ENCODE measurements around the gene KCTD20. TPM values are rescaled to one million over a fixed set of nuclear protein-coding genes. Genes with fewer than 3 reads are reported as not detected.
"Not testable (repeated sequence)": the region's sequence is repeated elsewhere in the genome, so short reads cannot be mapped to it uniquely, and the experiment has no call there.

Gene KCTD20
- 38.9 and 46.3 TPM in 2 replicates for total RNA-seq (2014; rRNA removed; shearing (Covaris generic))

DNA sequence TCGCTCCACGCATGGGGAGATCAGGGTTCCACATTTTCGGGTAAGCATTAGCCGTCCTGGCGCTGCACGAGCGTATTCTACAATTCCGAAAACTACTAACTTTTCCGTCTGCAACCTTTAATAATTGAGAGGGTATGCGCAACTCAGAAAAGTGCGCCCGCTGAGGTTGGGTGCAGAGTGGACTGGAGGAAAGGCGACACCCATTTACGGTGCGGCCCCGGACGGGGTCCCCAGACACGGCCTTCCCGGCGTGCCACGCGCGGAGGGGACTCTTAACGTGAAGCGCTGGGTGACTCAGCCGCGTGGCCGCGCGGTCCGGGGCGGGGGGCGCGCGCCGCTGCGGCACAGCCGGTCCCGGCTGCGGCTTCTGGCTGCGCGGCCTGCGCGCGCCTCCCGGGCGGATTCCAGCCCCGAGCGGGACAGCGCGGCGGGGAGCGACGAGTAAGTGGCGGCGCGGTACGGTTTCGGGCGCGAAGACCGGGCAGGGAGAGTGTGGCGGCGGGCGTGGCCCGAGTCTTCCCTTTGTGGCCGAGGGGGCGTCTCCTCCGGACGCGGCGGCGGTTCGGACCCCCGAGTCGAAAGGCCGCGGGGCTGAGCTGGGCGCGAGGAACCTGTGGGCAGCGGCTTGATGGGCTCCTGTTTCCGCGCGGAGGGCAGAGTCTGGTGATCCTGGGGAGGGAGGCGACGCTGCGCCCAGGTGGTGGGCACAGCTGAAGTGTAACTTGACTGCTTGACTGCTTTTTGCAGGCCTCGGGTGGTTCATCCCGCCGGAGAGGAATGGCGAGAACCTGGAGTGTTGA, at the start of gene KCTD20, which contains the start of gene PXT1:
KCTD20 (plus strand) TSS at position 330 of the 800 bp plus-strand sequence. CDS start 27,098 bp downstream, outside the sequence.
PXT1 (minus strand) TSS at position 184 of the 800 bp plus-strand sequence. CDS start 16,772 bp downstream, outside the sequence.
- DNase-seq: peak; percentile 92
- H3K27me3 ChIP-seq (ENCODE audit: control insufficient read depth, insufficient read depth, low read length): no peaks in the 10 kb centered on the region
- H3K36me3 ChIP-seq (replicated peaks; ENCODE audit: control insufficient read depth, insufficient read depth, low read length): no peaks in the 10 kb centered on the region
- H3K4me3 ChIP-seq (ENCODE audit: insufficient read depth, low read depth, low read length): peak within 1 kb of the TSS; percentile 85

DNA sequence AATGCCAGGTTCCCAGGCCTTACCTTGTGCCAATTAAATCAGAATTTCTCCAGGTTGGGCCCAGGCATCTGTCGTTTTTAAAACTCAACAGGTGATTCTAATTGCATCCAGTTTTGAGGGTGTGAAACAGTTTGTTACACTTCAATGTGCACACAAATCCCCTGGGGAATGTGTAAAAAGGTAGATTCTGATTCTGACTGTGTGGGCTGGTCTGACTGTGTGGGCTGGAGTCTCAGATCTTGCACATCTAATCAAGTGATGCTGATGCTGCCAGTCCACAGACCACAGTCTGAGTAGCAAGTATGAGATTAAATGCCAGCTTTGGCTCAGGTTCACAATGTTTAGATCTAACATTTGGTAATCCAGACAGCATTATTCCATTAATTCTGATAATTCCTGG, 42.8 kb upstream of the KCTD20 start:
- Histone ChIP-seq H3K36me3 (replicated peaks; ENCODE audit: control insufficient read depth, insufficient read depth, low read length) (no peaks in the 10 kb centered on the region), H3K4me3 (ENCODE audit: insufficient read depth, low read depth, low read length) (no peak overlapping the region), H3K27me3 (ENCODE audit: control insufficient read depth, insufficient read depth, low read length) (no peaks in the 10 kb centered on the region)
- DNase-seq: no peak

DNA sequence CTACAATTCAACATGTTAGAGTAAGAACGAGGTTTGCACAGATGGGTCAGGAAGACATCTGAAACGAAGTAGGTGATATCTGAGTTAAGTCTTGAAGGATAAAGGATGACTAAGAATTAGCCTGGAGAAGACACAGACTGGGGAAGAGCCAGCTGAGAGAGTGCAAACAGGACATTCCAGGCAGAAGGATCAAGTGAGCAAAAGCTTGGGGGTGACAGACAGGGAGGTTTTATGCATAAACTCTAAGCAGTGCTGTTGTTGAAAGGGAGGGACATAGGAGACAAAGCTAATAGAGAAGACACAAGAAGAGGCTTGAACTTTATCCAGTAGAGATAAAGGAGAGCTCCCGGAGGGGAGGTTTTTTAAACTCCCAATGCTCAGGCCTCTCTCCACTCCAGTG, 40.3 kb upstream of the KCTD20 start:
- H3K4me3 ChIP-seq (ENCODE audit: insufficient read depth, low read depth, low read length): no peak overlapping the region
- DNase-seq: no peak
- H3K36me3 ChIP-seq (replicated peaks; ENCODE audit: control insufficient read depth, insufficient read depth, low read length): no peaks in the 10 kb centered on the region
- H3K27me3 ChIP-seq (ENCODE audit: control insufficient read depth, insufficient read depth, low read length): no peaks in the 10 kb centered on the region

DNA sequence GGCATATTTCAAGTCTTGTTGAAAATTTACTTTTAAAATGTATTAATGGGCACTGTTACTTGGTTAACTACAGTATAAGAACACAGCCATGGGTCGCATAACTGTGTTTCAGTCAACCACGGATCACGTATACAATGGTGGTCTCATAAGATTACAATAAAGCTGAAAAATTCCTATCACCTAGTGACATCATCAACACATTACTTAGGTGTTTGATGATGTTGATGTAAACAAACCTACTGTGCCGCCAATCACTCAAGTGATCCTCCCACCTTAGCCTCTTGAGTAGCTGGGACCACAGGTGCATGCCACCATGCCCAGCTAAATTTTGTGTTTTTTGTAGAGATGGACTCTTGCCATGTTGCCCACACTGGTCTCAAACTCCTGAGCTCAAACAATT, 38.6 kb upstream of the KCTD20 start:
- no peak for DNase-seq
- Histone ChIP-seq H3K4me3 (ENCODE audit: insufficient read depth, low read depth, low read length) (no peak overlapping the region), H3K36me3 (replicated peaks; ENCODE audit: control insufficient read depth, insufficient read depth, low read length) (no peaks in the 10 kb centered on the region), H3K27me3 (ENCODE audit: control insufficient read depth, insufficient read depth, low read length) (no peaks in the 10 kb centered on the region)

DNA sequence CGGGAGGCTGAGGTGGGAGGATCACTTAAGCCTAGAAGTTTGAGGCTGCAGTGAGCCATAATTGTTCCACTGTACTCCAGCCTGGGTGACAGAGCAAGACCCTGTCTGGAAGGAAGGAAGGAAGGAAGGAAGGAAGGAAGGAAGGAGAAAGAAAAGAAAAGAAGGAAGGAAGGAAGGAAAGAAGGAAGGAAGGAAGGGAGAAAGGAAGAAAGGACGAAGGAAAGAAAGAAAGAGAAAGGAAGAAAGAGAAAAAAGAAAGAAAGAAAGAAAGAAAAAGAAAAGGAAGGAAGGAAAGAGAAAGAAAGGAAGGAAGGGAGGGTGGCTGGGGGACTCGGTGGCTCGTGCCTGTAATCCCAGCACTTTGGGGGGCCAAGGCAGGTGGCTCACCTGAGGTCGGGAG, 33.1 kb upstream of the KCTD20 start:
- DNase-seq; H3K36me3 ChIP-seq (replicated peaks; ENCODE audit: control insufficient read depth, insufficient read depth, low read length); H3K27me3 ChIP-seq (ENCODE audit: control insufficient read depth, insufficient read depth, low read length); H3K4me3 ChIP-seq (ENCODE audit: insufficient read depth, low read depth, low read length): not testable (repeated sequence)

DNA sequence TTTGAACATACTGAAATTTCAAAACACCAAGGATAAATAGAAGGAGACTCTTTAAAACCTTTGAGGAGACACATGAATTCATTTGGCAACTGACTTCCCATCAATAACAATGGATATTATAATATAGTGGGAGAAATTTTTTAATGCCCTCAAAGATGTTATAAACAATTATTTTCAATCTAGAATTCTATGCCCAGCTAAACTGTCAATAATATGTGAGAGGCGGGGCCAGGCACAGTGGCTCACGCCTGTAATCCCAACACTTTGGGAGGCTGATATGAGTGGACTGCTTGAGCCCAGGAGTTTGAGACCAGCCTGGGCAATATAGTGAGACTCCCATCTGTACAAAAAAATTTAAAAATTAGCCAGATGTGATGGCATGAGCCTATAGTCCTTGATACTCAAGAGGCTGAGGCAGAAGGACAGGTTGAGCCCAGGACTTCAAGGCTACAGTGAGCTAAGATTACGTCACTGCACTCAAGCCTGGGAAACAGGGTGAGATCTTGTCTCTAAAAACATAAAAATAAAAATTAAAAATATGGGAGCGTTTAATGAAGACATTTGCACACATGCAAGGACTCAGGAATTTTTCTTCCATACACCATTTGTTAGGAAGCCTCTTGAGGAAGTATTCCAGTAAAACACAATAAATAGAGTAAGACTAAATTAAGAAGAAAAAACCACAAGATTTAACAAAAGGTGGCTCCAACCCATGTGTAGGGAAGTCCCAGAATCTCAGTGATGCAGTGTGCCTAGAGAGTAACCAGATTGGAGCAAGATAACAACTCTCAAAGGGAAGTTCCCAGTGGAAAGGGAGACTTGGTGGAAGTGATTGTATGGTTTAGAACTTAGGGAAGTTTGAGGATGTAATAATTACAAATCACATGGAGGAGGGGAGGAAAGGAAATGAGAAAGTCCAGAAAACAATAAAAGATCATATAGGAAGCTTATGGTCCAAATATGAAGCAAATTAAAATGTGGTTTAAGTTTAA, 29.0 kb upstream of the KCTD20 start:
- DNase-seq: no peak
- Histone ChIP-seq H3K4me3 (ENCODE audit: insufficient read depth, low read depth, low read length) (no peak overlapping the region), H3K27me3 (ENCODE audit: control insufficient read depth, insufficient read depth, low read length) (no peaks in the 10 kb centered on the region), H3K36me3 (replicated peaks; ENCODE audit: control insufficient read depth, insufficient read depth, low read length) (no peaks in the 10 kb centered on the region)

DNA sequence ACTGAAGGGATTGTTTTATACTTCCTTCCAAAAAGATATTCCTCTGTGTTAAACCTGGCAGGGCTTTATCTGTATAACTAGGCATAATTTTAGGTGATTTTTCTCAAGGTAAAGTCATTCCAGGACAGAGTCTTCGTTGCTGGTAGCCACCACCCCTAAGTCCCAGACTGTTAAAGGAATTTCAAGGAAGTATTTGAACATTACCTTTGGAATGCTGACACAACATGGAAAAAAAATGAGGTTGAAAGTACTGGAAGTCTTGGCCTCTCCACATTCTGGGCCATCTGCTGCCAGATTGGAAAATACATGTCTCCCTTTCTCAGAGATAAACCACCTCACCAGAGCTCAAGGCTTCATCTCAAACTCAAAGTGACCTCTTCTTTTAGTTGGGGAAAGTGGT, 28.3 kb upstream of the KCTD20 start:
- no peak for DNase-seq
- no peaks in the 10 kb centered on the region for H3K27me3 ChIP-seq (ENCODE audit: control insufficient read depth, insufficient read depth, low read length)
- H3K36me3 ChIP-seq (replicated peaks; ENCODE audit: control insufficient read depth, insufficient read depth, low read length): no peaks in the 10 kb centered on the region
- H3K4me3 ChIP-seq (ENCODE audit: insufficient read depth, low read depth, low read length): no peak overlapping the region

DNA sequence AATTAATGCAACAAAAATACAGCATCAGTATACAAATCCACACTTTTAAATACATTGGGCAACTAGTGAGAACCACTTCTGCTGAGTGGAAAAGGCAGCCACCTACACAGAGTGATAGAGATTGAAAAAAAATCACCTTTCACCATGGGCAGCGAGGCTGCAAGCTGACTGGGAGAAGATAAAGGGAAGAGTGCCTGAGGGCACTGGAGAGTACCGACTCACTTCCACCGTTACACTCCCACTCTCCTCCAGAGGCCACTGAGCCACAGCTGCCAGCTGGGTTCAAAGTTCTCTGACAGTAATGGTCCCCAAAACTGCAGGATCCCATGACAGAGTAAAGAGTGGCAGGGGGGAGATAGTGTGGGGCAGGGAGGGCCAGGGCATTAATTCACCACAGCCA, 24.2 kb upstream of the KCTD20 start:
- Histone ChIP-seq H3K4me3 (ENCODE audit: insufficient read depth, low read depth, low read length) (no peak overlapping the region), H3K27me3 (ENCODE audit: control insufficient read depth, insufficient read depth, low read length) (no peaks in the 10 kb centered on the region), H3K36me3 (replicated peaks; ENCODE audit: control insufficient read depth, insufficient read depth, low read length) (no peaks in the 10 kb centered on the region)
- no peak for DNase-seq

DNA sequence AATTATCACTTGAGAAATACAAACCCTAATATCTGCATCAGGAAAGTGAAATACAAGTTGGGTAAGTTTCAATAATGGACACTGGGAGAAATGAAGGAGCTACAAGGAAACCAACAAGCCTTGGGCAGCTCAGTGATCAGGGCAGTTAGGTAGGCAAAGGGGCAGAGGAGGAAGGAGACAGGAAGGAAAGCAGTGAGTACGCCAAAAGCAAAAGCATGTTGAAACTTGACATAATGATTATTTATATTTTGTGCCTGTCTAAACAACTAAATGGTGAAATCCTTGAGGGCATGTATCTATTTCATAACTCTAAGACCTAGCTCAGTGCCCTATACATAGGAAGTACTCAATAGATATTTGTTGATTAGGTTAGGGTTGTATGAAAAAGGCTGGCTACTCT, 23.5 kb upstream of the KCTD20 start:
- Histone ChIP-seq H3K36me3 (replicated peaks; ENCODE audit: control insufficient read depth, insufficient read depth, low read length) (no peaks in the 10 kb centered on the region), H3K4me3 (ENCODE audit: insufficient read depth, low read depth, low read length) (no peak overlapping the region), H3K27me3 (ENCODE audit: control insufficient read depth, insufficient read depth, low read length) (no peaks in the 10 kb centered on the region)
- no peak for DNase-seq

DNA sequence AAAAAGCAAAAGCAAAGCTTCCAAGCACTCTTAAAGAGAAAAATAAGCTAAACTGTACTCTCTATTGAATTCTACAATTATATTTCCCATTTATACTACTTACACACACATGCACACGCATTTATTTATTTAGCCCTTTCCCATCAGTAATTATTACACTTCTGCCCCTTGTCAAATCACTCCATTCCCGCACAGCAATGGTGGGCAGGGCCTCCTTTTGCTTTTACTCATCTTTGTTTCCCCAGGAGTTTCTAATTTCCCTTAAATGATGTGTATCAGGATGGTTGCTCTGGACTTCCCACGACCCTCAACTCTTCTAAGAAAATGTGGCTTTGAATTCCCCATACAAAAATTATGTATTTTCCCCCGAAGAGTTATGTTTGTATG, 20.1 kb upstream of the KCTD20 start:
- Histone ChIP-seq H3K4me3 (ENCODE audit: insufficient read depth, low read depth, low read length) (peak overlapping the region; percentile 61), H3K27me3 (ENCODE audit: control insufficient read depth, insufficient read depth, low read length) (no peaks in the 10 kb centered on the region), H3K36me3 (replicated peaks; ENCODE audit: control insufficient read depth, insufficient read depth, low read length) (no peaks in the 10 kb centered on the region)
- no peak for DNase-seq

DNA sequence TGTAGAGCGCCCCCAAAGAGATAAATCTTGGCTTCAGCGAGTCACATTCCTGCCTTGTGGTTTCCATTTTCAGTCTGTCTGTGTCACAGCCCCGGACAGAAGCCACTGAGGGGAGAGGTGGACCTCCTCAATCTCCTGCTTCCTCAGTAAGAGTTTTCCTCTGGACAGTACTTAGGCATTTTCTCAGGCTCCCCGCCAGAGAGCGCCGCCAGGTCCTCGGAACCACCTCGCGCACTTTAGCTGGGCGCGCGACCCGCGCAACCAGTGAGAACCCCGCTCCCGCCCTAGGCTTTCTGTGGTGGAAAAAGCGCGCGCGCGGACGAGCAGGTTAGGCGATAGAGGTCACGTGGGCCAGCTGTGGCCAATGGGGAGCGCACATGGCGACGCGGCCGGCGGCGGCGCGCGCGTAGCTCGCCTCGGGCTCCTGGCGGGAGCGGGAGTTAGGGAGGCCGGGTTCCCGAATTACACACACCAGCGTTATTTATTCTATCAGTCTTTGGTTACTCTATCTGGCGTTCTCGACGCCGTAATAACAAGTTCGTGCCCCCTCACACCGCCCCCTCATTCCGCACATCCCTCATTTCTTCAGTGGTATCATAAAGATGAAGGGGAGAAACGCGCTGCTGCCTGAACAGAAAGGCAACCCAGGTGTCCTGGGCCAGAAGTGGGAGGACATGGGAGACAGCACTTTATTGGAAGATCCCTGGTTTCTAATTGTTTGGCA, 19.5 kb upstream of the KCTD20 start:
- H3K27me3 ChIP-seq (ENCODE audit: control insufficient read depth, insufficient read depth, low read length): no peaks in the 10 kb centered on the region

DNA sequence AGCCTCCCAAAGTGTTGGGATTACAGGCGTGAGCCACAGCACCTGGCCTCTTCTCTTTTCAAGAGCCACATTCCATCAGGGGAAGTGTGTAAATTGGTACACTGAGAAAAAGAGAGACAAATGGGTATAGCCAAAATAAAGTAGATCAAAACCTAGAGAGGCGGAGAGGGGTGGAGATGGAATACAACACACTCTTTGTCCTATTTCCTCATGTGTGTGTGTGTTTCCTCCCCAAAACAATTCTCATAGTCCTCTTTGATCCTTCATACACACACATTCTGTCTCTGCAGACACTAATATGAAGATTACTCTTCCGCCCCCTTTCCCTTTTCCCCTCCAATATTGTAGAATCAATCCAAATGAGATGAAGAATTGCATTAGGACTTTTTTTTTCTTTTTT, 16.2 kb upstream of the KCTD20 start:
- H3K27me3 ChIP-seq (ENCODE audit: control insufficient read depth, insufficient read depth, low read length): no peaks in the 10 kb centered on the region
- DNase-seq: no peak
- no peaks in the 10 kb centered on the region for H3K36me3 ChIP-seq (replicated peaks; ENCODE audit: control insufficient read depth, insufficient read depth, low read length)
- H3K4me3 ChIP-seq (ENCODE audit: insufficient read depth, low read depth, low read length): no peak overlapping the region

More for the DNA sequence above, 19.5 kb upstream of the KCTD20 start:
- H3K4me3 ChIP-seq (ENCODE audit: insufficient read depth, low read depth, low read length): peak overlapping the region; percentile 61
- no peaks in the 10 kb centered on the region for H3K36me3 ChIP-seq (replicated peaks; ENCODE audit: control insufficient read depth, insufficient read depth, low read length)
- DNase-seq: peak; percentile 97

DNA sequence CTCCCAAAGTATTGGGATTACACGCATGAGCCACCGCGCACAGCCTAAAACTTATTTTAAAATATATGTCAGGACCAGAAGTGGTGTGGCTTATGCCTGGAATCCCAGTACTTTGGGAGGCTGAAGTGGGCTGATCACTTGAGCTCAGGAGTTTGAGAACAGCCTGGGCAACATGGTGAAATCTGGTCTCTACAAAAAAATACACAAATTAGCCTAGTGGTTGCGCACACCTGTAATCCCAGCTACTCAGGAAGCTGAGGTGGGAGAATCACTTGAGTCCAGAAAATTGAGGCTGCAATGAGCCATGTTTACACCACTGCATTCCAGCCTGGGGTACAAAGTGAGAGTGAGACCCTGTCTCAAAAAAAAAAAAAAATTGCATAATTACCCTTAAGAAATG, 13.9 kb upstream of the KCTD20 start:
- no peaks in the 10 kb centered on the region for H3K36me3 ChIP-seq (replicated peaks; ENCODE audit: control insufficient read depth, insufficient read depth, low read length)
- no peaks in the 10 kb centered on the region for H3K27me3 ChIP-seq (ENCODE audit: control insufficient read depth, insufficient read depth, low read length)
- DNase-seq: no peak
- H3K4me3 ChIP-seq (ENCODE audit: insufficient read depth, low read depth, low read length): no peak overlapping the region

DNA sequence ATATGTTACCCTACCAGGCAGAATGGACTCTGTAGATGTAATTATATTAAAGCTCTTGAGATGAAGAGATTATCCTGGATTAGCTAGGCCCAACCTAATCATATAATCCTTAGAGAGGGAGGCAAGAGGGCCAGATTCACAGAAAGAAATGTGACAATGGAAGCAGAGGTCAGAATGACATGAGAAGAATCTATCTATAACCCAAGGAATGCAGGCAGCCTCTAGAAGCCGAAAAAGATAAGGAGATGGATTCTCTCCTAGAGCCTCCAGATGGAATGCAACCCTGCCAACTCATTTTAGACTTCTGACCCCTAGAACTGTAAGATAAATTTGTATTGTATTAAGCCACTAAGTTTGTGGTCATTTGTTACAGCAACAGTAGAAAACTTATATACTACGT, 12.4 kb upstream of the KCTD20 start:
- H3K27me3 ChIP-seq (ENCODE audit: control insufficient read depth, insufficient read depth, low read length): no peaks in the 10 kb centered on the region
- H3K4me3 ChIP-seq (ENCODE audit: insufficient read depth, low read depth, low read length): no peak overlapping the region
- H3K36me3 ChIP-seq (replicated peaks; ENCODE audit: control insufficient read depth, insufficient read depth, low read length): no peaks in the 10 kb centered on the region
- DNase-seq: no peak
